Prostate gland (tissue), 2 donors: ENCODE measurements around the gene ZBTB9. TPM values are rescaled to one million over a fixed set of nuclear protein-coding genes. Genes with fewer than 3 reads are reported as not detected.

Experiments used
- DNase-seq: peaks from one replicate; pipeline ENCODE4 v3.0.0-alpha.2; 2019; ENCODE audit warnings: low spot score
- H3K27ac ChIP-seq, 2 donors: fragments of 200-600 bp; sonication (generic); 2 replicates each; pipeline ENCODE4 v1.5.1; 2017 to 2019
- H3K27me3 ChIP-seq: fragments of 200-600 bp; sonication (generic); replicated peaks from 2 replicates; pipeline ENCODE4 v1.5.1; 2019; ENCODE audit not compliant: insufficient read depth
- H3K36me3 ChIP-seq, 2 donors: fragments of 200-600 bp; sonication (generic); 1 replicate in 1 of 2; 2 replicates in 1 of 2; pipeline versions ENCODE4 v1.5.1 to v1.8.1; 2017 to 2019
- H3K4me1 ChIP-seq: fragments of 200-600 bp; sonication (generic); replicated peaks from 2 replicates; pipeline ENCODE4 v1.5.1; 2019
- H3K4me3 ChIP-seq, 2 donors: fragments of 200-600 bp; sonication (generic); 2 replicates each; pipeline ENCODE4 v1.5.1; 2017 to 2019
- H3K9me3 ChIP-seq: fragments of 200-600 bp; sonication (generic); 2 replicates; pipeline ENCODE4 v1.5.1; 2017
- CTCF ChIP-seq, 4 experiments: fragments of 200-600 bp in 2 of 4; fragments of 450-650 bp in 2 of 4; sonication (generic) in 2 of 4; IDR thresholded peaks; 1 replicate in 3 of 4; 2 replicates in 1 of 4; pipeline ENCODE4 v1.5.1; 2016 to 2019; ENCODE audit warnings: antibody characterized with exemption in 4 of 4, mild to moderate bottlenecking in 2 of 4, moderate library complexity in 2 of 4
- POLR2A ChIP-seq: fragments of 450-650 bp; IDR thresholded peaks from one replicate; pipeline ENCODE4 v1.6.1; 2016; ENCODE audit warnings: antibody characterized with exemption, mild to moderate bottlenecking
- POLR2AphosphoS5 ChIP-seq: sonication (generic); formaldehyde crosslinking; IDR thresholded peaks from one replicate; pipeline ENCODE4 v1.6.1; 2017; ENCODE audit warnings: antibody characterized with exemption
- WGBS: methylation state at CpG from one replicate; pipeline ENCODE4 v1.1.5; 2018; 5-methylcytosine and 5-hydroxymethylcytosine counted together
- intact Hi-C: fragments of 100-400 bp; cut with DNase I; formaldehyde crosslinking; loops from one replicate; pipeline ENCODE4 v1.14.2; 2022
- total RNA-seq, 2 donors: library from RNA; depleted of rRNA; stranded (reverse); fragments of >200 nt; gene quantifications; one replicate each; pipeline ENCODE4 v1.1.0, GENCODE V29; 2016

The ZBTB9 gene
- total RNA-seq, 2 donors from 2014 or later = 3.5 to 8.9 TPM

- DNase-seq = no peak
- 87% methylated on average over 15 of the region's 15 CpGs for WGBS
- Histone ChIP-seq H3K4me3 (no peak overlapping the region), H3K36me3 (no peaks in the 10 kb centered on the region), H3K4me1 (no peaks in the 10 kb centered on the region), H3K27me3 (no peaks in the 10 kb centered on the region), H3K9me3 (no peaks in the 10 kb centered on the region), H3K27ac (no peak overlapping the region)
- TF ChIP-seq POLR2AphosphoS5 (no peak), POLR2A (no peak), CTCF (IDR thresholded peaks at IDR 0.05) (no peak)
- intact Hi-C loops = loop anchor here (10.0 kb wide), 1 partner anchor 333 kb away; the partner anchor contains the start of gene LEMD2
Observed at GRCh38 chr6:33451606-33452005, 2.8 kb upstream of the ZBTB9 start.

- 79% methylated on average over 4 of the region's 4 CpGs for WGBS
- no peak for DNase-seq
- Histone ChIP-seq H3K27ac (no peak overlapping the region), H3K4me3 (no peak overlapping the region), H3K27me3 (no peaks in the 10 kb centered on the region), H3K36me3 (no peaks in the 10 kb centered on the region), H3K4me1 (no peaks in the 10 kb centered on the region), H3K9me3 (no peaks in the 10 kb centered on the region)
- intact Hi-C loops = loop anchor here (10.0 kb wide), 1 partner anchor 332 kb away; the partner anchor contains the start of gene LEMD2
- TF ChIP-seq POLR2AphosphoS5 = no peak
- TF ChIP-seq CTCF (IDR thresholded peaks at IDR 0.05) = no peak
- no peak for TF ChIP-seq POLR2A
Observed at GRCh38 chr6:33452496-33452895, 1.9 kb upstream of the ZBTB9 start.

GRCh38 chr6:33453393-33454008 lies 875 bp upstream of the ZBTB9 start:
- peak overlapping the region; percentile 60 to 77 for H3K27ac ChIP-seq
- no peak for TF ChIP-seq POLR2AphosphoS5
- TF ChIP-seq CTCF (IDR thresholded peaks at IDR 0.05) = no peak
- no peak for TF ChIP-seq POLR2A
- DNase-seq = no peak
- WGBS = under 1% methylated on average over 12 of the region's 12 CpGs
- no peaks in the 10 kb centered on the region for H3K4me1 ChIP-seq
- no peaks in the 10 kb centered on the region for H3K27me3 ChIP-seq
- no peaks in the 10 kb centered on the region for H3K9me3 ChIP-seq
- H3K36me3 ChIP-seq = no peaks in the 10 kb centered on the region
- intact Hi-C loops = loop anchor here (2.0 to 10.0 kb wide), 3 partner anchors 27 to 331 kb away; partner anchors contain the start of genes KIFC1 and LEMD2
- H3K4me3 ChIP-seq = peak overlapping the region; percentile 47 to 84

- Histone ChIP-seq H3K9me3 (no peaks in the 10 kb centered on the region), H3K27me3 (no peaks in the 10 kb centered on the region), H3K36me3 (no peaks in the 10 kb centered on the region), H3K27ac (no peak overlapping the region), H3K4me3 (peak overlapping the region; percentile 47 to 84), H3K4me1 (no peaks in the 10 kb centered on the region)
- intact Hi-C loops = loop anchor here (2.0 to 10.0 kb wide), 3 partner anchors 28 to 330 kb away; partner anchors contain the start of genes KIFC1 and LEMD2
- TF ChIP-seq CTCF (IDR thresholded peaks at IDR 0.05) = no peak
- WGBS = 35% methylated on average over 16 of the region's 16 CpGs
- DNase-seq = no peak
Observed at GRCh38 chr6:33455051-33455450, 675 bp downstream of the ZBTB9 start.

GRCh38 chr6:33456156-33456555 lies 1.8 kb downstream of the ZBTB9 start:
- H3K4me1 ChIP-seq = no peaks in the 10 kb centered on the region
- H3K4me3 ChIP-seq = no peak overlapping the region
- no peak overlapping the region for H3K27ac ChIP-seq
- DNase-seq = no peak
- TF ChIP-seq POLR2A (no peak), CTCF (IDR thresholded peaks at IDR 0.05) (no peak)
- H3K36me3 ChIP-seq = no peaks in the 10 kb centered on the region
- intact Hi-C loops = loop anchor here (10.0 kb wide), 1 partner anchor 329 kb away; the partner anchor contains the start of gene LEMD2
- no peaks in the 10 kb centered on the region for H3K9me3 ChIP-seq
- H3K27me3 ChIP-seq = no peaks in the 10 kb centered on the region
- 96% methylated on average over 12 of the region's 12 CpGs for WGBS
